HG02798 (cell line): ENCODE data around the gene DNAJC6.
A peak's percentile ranks its signal among the peaks of the same experiment; 100 is the strongest.

ENCODE experiments used
- ATAC-seq: cut with Tn5 transposase; IDR thresholded peaks from one replicate; pipeline ENCODE4 v1.9.1; 2021; ENCODE audit warnings: mild to moderate bottlenecking; ENCODE audit not compliant: unreplicated experiment, poor library complexity

The DNAJC6 gene

DNA sequence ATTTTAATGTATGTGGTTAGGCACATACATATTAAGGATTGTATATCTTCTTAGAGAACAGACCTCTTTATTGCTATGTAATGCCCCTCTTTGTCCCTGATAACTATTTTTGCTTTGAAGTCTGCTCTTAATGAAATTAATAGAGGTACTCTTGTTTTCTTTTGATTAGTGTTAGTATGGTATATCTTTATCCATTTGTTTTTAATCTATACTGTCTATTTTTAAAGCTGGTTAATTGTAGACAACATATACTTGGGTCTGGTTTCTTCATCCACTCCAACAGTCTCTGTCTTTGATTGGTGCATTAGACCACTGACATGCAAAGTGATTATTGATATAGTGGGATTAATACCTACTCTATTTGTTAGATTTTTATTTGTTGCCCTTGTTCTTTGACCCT, 147.1 kb downstream of the DNAJC6 start:
- no peak for ATAC-seq

DNA sequence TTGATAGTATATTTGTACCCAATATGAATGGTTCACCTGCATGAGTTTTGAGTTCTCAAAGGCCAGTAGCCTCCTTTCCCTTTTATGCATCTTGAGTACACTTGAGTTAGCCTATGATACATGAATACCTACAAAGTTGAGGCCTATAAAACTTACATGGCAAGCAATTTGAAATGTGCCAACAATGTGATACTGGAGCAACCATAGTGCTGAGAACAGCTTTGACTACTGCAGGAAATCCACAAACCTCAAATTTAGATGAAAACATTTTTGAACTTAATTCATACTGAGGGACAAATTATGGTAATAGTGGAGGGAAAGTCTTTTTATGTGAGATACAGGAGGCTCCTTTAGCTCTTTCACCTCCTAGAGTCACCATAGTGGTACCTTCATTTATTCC, 148.5 kb downstream of the DNAJC6 start:
- ATAC-seq, result no peak

- no peak for ATAC-seq
These were observed 149.5 kb downstream of the DNAJC6 start for GRCh38 chr1:65458730-65459396.

DNA sequence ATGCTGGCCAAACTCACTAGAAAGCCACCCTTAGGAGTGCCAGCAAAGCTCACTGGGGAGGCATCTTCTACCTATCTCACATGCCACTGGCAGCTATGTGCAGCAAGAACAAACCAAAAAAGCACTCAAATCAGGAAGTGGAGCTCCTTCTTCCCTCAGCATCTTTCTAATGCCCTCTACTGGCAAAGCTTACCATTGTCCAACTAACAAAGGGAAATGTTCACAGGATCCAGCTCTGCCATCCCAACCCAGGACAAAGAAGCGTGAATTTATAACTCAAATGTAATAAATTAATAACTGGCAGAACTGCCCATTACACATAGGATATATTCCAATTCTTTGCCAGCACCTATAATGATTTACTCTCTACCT, 150.0 kb downstream of the DNAJC6 start:
- peak; percentile 71 for ATAC-seq
